GM12892 (cell line): Measurements from ENCODE around the gene AIP.

ENCODE experiments used
- POLR2A ChIP-seq: IDR thresholded peaks from 2 replicates; pipeline ENCODE4 v1.6.1; 2011; ENCODE audit warnings: low read depth, low read length, control low read depth
- POLR2AphosphoS5 ChIP-seq: IDR thresholded peaks from 2 replicates; pipeline ENCODE4 v1.6.1; 2011; ENCODE audit warnings: low read depth, low read length, control low read depth
- TAF1 ChIP-seq: IDR thresholded peaks from 2 replicates; pipeline ENCODE4 v1.6.1; 2011; ENCODE audit warnings: low read depth, mild to moderate bottlenecking, control low read depth, low read length, borderline replicate concordance

DNA sequence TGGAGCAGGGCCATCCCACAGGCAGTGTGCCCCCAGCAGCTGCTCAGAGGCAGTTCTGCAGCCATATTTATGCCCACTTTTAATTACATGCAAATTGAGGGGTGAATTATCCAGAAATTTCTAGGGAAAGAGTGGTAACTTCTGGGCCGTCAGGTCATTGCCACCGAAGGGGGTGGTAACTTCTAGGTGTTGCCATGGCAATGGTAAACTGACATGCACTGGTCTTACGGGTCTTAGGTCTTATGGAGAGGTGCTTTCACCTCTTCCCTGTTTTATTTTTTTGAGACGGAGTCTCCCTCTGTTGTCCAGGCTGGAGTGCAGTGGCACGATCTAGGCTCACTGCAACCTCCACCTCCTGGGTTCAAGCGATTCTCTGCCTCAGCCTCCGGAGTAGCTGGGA lies 9.9 kb upstream of the AIP start:
- no peak for TF ChIP-seq POLR2A
- no peak for TF ChIP-seq POLR2AphosphoS5
- no peak for TF ChIP-seq TAF1
